IPS-NIHi7 (cell line): ENCODE measurements around the gene GMPR2.
A peak's percentile ranks its signal among the peaks of the same experiment; 100 is the strongest.
"Not testable (repeated sequence)": the region's sequence is repeated elsewhere in the genome, so short reads cannot be mapped to it uniquely, and the experiment has no call there.

Source experiments
- DNase-seq: peaks from one replicate; pipeline ENCODE4 v3.0.0; 2012; ENCODE audit warnings: mixed read lengths; ENCODE audit errors: extremely low spot score

Gene GMPR2

GRCh38 chr14:24202538-24202937 lies 30.2 kb upstream of the GMPR2 start:
- DNase-seq: not testable (repeated sequence)

DNA sequence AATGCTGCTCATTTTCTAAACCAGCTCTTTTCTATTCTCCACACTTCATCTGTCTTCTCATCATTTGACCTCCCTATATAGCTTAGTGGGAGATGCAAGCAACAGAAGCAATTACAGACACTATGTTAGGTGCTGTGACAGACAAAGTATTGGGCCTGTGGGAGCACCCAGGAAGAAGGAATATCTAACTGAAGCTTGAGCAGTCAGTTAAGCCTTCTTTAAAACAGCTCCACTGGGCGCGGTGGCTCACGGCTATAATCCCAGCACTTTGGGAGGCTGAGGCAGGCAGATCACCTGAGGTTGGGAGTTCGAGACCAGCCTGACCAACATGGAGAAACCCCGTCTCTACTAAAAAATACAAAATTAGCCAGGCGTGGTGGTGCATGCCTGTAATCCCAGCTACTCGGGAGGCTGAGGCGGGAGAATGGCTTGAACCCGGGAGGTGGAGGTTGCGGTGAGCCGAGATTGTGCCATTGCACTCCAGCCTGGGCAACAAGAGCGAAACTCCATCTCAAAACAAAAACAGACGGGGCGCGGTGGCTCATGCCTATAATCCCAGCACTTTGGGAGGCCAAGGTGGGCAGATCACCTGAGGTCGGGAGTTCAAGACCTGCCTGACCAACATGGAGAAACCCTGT lies 29.4 kb upstream of the GMPR2 start:
- DNase-seq: not testable (repeated sequence)

DNA sequence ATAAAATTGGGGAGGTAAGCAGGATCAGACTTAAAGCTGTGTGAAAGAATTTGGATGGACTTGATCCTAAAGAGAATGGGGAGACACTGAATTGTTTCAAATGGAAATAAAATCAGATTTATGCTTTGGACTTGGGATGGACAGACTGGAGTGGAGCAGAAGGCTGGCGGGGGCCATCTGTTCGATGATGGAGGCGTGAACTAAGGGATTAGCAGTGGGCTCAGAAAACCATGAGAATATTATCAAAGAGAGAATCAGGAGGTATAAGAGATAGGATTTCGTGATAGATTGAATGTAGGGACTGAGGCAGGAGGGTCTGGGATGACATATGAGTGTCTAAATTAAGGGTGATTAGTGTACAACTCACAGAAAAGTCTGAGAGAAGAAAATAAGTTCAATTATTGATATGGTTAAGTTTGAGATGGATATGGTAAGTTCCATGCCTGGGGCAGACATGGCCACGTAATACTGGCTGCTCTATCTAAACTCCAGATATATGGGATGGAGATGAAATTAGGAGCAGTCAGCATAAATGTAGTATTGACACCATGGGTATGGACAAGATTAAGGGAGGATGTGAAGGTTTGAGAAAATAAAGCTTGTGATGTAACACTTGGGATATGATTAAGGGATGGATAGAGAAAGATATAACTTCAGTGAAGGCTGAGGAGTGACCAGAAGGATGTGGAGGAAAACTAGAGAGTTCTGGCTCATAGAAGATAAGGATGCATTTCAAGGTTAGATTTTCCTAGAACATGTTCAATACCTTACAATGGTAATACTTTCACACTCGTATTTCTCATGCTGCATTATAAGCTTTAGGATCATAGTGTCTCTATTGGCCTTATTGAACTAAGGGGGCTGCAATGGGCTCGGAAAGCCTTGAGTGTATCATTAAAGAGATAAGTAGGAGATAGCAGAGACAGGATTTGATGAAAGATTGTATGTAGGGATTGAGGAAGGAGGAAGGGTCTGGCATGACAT lies 28.3 kb upstream of the GMPR2 start:
- DNase-seq: no peak

DNA sequence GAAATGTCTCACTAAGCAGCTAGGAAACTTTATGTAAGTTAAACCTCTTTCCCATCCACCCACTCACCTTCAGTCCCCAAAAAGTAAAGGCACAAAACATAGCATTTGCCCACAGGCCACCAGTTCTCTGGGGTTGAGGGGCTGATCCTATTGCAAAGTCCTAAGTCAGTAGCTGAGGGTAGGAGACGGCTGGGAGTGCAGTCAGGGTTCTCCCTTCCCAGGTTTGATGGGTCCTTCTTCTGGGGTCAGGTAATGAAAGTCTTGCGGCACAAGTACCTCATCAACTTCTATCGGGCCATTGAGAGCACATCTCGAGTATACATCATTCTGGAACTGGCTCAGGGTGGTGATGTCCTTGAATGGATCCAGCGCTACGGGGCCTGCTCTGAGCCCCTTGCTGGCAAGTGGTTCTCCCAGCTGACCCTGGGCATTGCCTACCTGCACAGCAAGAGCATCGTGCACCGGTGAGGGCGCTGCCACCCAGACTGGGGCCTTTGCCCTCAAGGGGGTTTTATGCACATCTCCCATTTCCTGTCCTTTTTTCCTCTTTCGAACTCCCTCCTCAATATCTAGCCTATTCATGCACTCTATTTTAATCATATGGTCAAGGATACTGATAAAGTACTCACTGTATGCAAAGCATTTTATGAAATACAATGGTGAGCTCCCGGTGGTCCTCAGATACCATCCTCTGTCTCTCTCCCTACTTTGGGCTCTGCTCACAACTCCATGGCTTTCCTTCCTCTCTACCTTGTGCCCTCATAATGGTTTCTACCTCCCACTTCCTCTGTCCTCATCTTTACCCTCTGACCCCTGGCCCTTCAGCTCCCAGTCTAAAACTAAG lies 26.2 kb upstream of the GMPR2 start:
- DNase-seq: no peak

- DNase-seq: no peak
These were observed 25.6 kb upstream of the GMPR2 start for GRCh38 chr14:24207104-24207551.

DNA sequence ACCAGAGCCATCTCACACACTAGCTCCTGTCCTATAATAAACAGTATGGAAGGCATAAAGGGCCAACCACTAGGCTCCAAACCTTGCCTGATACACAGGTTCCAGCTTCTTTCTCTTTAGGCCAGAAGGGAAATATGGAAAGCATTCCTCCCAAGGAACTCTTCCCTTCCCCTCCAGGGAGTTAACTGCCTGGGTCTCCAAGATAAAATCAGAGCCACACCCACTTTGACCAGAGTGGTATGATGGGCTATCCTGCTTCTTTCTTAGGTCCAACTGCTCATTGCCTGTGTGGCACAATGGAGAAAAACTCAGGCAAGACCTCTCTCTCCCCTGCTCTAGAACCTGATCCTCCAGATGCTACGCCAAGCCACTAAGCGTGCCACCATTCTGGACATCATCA lies 25.1 kb upstream of the GMPR2 start:
- no peak for DNase-seq

GRCh38 chr14:24211311-24211710 lies 21.4 kb upstream of the GMPR2 start:
- no peak for DNase-seq

DNA sequence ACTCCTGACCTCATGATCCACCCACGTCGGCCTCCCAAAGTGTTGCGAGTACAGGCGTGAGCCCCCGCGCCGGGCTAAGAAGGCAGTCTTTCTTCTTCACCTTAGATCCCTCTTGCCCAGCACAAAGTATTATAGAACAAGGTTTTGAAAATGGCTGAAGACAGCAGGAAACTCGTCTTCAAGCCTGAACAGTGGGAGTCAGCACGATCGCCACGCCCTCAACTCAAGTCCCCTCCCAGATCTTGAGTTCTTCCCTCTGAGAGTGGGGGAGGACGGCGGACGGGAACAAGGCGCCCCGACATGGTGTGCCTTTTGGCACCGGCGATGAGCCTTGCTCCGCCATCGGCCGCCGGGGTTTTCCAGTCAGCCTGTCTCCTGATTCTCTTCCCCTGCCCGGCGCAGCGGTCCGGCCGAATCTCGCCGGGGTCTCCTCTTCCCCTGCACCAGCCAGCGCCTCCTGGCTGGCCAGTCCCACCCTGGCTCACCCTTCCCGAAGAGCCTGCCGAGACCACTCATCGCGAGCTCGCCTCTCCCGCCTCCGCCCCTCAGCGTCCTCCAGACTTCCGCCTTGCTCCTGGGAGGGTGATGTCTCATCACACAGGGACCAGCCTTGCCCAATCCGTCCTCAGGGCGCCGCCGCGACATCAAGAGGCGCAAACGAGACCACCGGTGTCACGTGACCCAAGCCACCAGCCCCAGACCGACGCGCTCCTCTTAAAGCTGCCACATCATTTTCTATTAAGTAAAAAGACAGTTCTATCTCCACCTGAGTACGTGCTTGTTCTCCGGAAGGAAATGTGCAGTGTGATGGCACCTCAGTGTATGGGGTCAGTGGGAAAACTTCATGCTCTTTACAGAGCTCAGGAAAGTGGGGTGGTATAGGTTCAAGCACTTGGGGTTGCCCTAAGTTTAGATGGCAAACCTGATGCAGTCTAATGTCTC lies 19.5 kb upstream of the GMPR2 start, which contains the start of gene CHMP4A:
TSS of gene CHMP4A (minus strand) at position 565 of the 942 bp plus-strand sequence. CDS start at position 516, 49 bp downstream.
- DNase-seq: peak; percentile 98

DNA sequence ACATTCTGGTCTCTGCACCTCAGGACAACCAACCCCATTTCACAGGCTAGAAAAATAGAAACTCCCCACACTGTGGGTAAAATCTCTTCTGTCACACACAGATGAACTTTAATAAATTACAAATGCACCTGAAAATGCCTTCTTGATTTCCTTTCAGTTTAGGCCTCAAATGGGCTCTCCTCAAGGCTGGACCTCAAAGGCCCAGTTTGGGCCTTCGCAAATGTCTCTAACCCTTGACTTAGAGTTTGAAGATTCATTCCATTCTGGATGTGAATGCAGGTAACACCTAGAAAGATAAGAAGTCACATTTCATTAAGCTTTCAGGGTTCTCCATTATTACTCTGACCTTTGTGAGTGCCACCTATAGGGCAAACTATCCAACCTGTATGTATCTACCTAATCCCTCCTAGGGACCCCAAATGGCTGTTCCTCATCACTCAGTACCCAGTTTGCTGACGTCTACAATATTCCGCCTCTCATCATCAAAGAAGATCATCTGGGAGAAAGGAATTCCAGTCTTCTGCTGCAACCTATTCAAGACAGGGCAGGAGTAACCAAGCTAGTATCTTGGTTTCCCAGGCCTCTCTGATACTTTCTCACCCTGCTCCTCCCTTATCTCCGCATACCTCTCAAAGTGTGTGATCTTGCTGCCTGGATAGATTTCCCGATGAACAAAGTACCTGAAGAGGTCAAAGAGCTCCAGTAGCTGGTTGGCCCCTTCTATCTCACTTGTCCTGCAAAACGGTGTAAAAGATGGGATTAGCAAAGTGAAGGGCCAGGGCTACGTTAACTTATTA lies 18.7 kb upstream of the GMPR2 start:
- no peak for DNase-seq

DNA sequence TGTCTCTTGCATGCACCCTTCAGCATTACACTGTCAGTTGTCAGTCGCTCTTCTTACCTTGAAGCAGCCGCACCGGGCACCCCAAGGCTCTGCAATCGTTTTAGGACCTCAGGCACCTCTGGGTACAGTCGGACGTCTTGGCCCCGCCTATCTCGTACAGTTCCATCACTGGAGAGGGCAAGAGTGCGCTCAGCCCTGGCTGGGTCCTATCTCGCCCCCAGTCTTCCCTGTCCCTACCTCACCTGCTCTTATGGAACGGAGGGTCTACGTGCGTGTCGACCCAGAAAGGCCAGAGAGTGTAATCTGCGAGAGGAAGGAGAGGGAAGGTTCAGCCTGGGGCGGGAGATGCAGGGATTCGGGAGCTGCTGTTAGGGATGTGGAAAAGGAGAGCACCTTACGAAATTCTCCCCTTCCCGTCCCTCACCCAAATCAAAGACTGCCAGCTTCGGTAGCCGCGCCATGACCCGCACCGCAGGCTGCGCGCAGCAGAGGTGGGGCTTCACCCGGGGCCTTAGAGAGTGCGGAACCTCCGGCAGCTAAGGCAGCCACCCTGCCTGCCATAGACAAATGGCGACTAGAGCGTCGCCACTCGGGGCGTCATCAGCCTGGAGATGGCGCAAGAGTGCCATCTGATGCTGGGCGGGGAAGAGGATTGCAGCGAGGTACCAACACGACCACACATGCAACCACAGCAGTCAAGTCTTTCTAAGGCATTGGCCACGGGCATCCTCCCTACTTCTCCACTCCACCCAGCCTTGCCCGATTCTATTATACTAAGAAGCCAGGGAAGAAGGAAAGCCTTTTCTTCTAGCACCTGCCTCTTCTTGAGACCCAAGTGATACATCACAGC lies 17.0 kb upstream of the GMPR2 start, which contains the start of gene MDP1:
TSS of gene MDP1 (minus strand) at position 572 of the 850 bp plus-strand sequence. CDS start at position 461, 111 bp downstream.
- DNase-seq: peak; percentile 96

GRCh38 chr14:24216345-24216699 lies 16.4 kb upstream of the GMPR2 start:
- DNase-seq: no peak

- not testable (repeated sequence) for DNase-seq
These were observed 15.9 kb upstream of the GMPR2 start for GRCh38 chr14:24216876-24217275.

DNA sequence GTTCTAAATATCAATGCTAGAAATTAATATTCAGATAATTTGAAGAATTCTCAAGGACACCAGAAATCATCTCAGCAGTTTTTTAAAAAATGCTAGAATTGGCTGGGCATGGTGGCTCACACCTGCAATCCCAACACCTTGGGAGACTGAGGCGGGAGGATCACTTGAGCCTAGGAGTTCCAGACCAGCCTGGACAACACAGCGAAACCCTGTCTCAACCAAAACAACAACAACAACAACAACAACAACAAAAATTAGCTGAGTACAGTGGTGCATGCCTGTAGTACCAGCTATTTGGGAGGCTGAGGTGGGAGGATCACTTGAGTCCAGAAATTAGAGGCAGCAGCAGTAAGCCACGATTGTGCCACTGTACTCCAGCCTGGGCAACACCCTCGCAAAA lies 13.6 kb upstream of the GMPR2 start:
- no peak for DNase-seq

DNA sequence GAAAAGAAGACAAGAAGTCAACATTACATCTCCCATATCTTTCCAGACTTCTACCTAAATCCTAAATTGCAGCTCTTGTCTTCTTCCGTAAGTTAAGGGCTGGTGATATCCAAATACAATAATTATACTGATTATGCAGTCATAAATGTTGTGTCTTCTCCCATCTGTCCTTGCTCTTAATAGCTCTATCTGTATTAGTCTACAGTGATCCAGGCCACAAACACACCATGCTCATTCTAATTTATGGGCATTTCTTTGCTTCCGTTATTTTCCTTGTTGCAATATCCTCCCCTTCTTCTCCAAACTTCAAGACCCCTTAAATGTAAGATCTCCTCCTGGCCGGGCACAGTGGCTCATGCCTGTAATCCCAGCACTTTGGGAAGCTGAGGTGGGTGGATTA lies 13.2 kb upstream of the GMPR2 start:
- DNase-seq: no peak

- not testable (repeated sequence) for DNase-seq
These were observed 9.7 kb upstream of the GMPR2 start for GRCh38 chr14:24222987-24223386.

DNA sequence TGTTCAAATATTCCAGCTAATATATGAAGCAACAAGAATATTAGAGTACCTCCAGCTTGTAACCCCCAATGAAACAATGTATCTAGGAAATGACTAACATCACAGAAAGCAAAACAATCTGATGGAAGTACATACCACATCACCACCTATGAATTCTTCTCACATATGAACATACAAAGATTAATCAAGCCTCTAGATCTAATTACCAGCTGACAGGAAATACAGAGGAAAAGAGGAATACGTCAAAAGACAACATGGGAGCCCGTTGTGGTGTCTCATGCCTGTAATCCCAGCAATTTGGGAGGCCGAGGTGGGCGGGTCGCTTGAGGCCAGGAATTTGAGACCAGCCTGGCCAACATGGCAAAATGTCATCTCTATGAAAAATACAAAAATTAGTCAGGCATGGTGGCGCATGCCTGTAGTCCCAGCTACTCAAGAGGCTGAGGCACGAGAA lies 8.1 kb upstream of the GMPR2 start:
- no peak for DNase-seq

DNA sequence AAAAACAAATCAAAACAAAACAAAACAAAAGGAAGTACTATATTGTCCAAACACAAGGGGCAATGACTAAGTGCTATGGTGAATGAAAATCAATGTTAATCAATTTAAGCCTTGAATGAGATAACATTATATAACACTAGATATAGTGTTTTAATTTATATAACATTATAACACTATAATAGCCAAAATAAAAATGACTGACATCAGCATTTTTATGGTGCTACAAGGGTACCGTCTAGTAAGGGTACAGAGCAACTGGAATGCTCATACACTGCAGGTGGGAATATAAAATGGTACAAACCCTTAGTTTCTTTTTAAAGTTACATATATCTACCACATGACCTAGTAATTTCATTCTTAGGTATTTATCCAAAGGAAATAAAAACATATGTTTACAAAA lies 6.3 kb upstream of the GMPR2 start:
- DNase-seq: no peak

- DNase-seq: no peak
These were observed 3.8 kb upstream of the GMPR2 start for GRCh38 chr14:24228902-24229301.
